Brain microvascular endothelial cell (primary cell): ENCODE results near the gene SYNE3.

Experiments
- DNase-seq: peaks from one replicate; pipeline ENCODE4 v3.0.0-alpha.2; 2020
- H3K27ac ChIP-seq: fragments of 250-450 bp; sonication (Bioruptor Pico); 2 replicates; pipeline ENCODE4 v1.5.1; 2020; ENCODE audit warnings: mild to moderate bottlenecking, moderate library complexity
- H3K27me3 ChIP-seq: fragments of 250-450 bp; sonication (Bioruptor Pico); replicated peaks from 2 replicates; pipeline ENCODE4 v1.5.1; 2020; ENCODE audit warnings: mild to moderate bottlenecking
- H3K36me3 ChIP-seq: fragments of 250-450 bp; sonication (Bioruptor Pico); replicated peaks from 2 replicates; pipeline ENCODE4 v1.5.1; 2020; ENCODE audit warnings: mild to moderate bottlenecking
- H3K4me3 ChIP-seq: 2 replicates; pipeline ENCODE4 v1.5.1; 2011; ENCODE audit warnings: low read depth, mild to moderate bottlenecking, control low read depth, low read length, moderate library complexity
- in situ Hi-C: cut with HindIII; loops from 2 replicates; pipeline ENCODE4 v1.10.0; 2017; ENCODE audit warnings: low sequenced_read_pairs, low pct_ligation_motif_present
- TF ChIP-seq, protein P1 (sequence below): IDR thresholded peaks from 2 replicates; pipeline ENCODE4 v1.5.1; 2011; ENCODE audit warnings: low read depth, mild to moderate bottlenecking, moderate library complexity, low read length, control low read depth, inconsistent platforms; ENCODE audit errors: missing control alignments

Gene SYNE3

DNA sequence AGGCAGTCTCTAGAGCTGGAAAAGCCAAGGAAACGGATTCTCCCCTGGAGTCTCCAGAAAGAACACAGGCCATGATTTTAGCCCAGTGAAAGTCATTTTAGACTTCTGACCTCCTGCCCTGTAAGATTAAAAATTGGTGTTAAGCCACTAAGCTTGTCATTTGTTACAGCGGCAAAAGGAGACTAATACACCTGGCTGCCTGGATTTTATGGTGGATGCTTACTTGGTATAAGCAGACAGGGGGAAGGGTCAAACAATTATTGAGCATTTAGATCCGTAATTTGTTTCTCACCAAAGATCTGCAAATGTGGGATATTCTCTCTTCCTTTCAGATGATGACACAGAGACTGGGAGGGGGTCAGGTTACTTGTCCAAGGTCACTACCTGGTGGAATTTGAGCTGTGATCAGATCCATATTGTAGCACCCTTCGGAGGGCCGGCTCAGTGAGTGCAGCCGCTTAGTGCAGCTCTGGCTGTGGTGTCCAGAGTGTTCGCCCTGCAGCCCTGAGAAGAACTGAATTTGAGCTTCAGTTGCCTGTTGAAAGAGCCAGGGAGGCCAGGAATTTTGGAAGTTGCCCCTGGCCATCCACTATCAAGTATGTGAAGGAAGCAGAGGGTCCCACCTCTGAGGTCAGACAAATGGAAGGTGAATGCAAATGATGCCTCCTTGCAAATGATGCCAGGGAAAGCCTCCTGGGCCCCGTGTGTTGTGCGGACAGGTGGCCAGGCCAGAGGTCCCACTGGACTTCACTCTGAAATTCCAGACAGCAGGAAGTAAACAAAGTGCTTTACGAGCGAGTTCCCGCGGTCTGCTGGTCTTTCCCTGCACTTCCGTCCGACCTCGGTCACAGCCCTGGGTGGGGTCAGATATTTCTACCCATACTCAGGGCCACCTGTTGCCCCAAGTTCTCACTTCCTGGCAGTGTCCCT, 33.5 kb upstream of the SYNE3 start:
- in situ Hi-C loops, result loop anchor here (25.0 kb wide), 1 partner anchor 437 kb away; no protein-coding TSS in a partner anchor
- Histone ChIP-seq H3K4me3 (no peak overlapping the region), H3K27ac (no peak overlapping the region), H3K27me3 (no peaks in the 10 kb centered on the region), H3K36me3 (no peaks in the 10 kb centered on the region)
- TF ChIP-seq, protein P1, sequence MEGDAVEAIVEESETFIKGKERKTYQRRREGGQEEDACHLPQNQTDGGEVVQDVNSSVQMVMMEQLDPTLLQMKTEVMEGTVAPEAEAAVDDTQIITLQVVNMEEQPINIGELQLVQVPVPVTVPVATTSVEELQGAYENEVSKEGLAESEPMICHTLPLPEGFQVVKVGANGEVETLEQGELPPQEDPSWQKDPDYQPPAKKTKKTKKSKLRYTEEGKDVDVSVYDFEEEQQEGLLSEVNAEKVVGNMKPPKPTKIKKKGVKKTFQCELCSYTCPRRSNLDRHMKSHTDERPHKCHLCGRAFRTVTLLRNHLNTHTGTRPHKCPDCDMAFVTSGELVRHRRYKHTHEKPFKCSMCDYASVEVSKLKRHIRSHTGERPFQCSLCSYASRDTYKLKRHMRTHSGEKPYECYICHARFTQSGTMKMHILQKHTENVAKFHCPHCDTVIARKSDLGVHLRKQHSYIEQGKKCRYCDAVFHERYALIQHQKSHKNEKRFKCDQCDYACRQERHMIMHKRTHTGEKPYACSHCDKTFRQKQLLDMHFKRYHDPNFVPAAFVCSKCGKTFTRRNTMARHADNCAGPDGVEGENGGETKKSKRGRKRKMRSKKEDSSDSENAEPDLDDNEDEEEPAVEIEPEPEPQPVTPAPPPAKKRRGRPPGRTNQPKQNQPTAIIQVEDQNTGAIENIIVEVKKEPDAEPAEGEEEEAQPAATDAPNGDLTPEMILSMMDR, result no peak
- DNase-seq, result no peak

DNA sequence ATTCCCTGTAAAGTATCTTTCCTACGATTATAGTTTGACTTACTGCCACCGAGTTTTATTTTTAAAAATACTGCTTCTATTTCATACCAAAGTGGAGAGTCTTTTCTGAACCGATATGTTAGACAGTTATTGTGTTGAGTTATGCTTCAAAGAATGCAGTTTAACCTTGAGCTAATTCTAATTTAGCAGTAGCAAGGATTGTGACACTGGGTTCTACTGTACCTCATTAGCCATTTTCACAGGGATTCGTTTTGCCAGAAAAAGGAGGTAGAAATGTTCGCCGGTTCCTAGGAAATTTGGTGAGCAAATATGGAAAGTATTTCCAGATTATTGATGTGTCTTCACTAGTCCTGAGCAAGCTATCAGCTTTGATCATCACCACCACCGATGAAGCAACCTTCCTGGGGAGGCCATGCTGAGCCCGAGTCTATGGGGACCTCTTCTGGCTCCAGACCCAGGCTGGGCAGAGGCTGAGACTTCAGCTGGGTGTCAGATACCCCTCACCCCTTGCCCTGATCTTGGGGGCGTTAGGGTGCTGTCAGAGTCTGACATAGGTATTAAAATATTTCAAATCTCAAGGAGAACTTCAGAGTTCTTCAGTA, 32.0 kb upstream of the SYNE3 start:
- in situ Hi-C loops, result no loop called here
- Histone ChIP-seq H3K27me3 (no peaks in the 10 kb centered on the region), H3K27ac (peak overlapping the region; percentile 19), H3K4me3 (no peak overlapping the region), H3K36me3 (no peaks in the 10 kb centered on the region)
- TF ChIP-seq, protein P1, result no peak
- DNase-seq, result no peak

DNA sequence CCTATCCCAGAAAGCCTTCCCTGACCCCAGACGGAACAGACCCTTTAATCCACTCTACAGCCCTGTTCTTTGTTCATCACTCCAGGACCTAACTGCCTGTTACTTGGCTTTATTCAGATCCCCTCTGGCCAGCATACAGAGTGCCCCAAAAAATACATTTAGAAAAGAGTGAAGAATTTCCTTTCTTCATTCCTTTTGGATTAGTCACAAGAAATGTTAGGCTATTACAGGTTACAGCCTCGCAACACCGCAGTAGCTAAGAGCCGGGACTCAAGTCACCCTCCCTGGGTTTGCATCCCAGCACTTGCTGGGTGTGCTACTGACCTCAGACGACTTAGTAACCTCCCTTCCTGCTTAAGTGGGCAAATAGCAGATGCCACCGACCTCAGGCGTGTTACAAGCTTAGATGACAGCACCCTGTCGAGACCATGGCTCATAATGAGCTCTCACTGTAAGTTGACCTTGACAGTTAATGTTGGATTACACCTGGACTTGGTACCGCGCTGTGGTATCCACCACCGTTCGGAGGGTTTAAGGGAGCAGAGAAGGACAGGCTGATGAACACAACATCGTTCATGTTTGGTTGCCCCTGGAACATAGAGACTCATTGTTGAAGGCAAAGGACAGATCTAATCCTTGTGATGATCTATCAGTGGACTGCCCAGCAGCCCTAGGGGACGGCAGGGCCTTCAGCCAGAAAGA, 31.3 kb upstream of the SYNE3 start:
- Histone ChIP-seq H3K36me3 (no peaks in the 10 kb centered on the region), H3K27ac (peak overlapping the region; percentile 27), H3K4me3 (no peak overlapping the region), H3K27me3 (no peaks in the 10 kb centered on the region)
- peak; percentile 45 for DNase-seq
- in situ Hi-C loops, result no loop called here
- TF ChIP-seq, protein P1, result no peak

DNA sequence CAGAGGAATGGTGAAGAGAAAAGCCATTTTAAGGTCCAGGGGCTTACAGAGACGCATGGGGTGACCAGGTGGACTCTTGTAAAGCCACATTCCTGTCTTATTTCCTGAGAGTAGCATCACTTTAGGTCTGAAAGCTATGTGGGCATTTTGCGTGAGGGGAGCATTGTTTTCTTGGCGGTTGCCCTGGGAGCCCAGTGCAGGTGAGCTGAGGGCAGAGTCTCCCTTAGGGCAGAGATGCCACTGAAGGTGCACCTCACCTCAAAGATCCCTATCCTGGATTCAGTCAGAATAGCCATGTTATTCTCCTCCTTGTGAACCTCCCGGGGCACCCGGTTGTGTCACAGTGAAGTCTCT, 30.8 kb upstream of the SYNE3 start:
- Histone ChIP-seq H3K27ac (peak overlapping the region; percentile 27), H3K36me3 (no peaks in the 10 kb centered on the region), H3K4me3 (no peak overlapping the region), H3K27me3 (no peaks in the 10 kb centered on the region)
- TF ChIP-seq, protein P1, result no peak
- in situ Hi-C loops, result no loop called here
- DNase-seq, result no peak

DNA sequence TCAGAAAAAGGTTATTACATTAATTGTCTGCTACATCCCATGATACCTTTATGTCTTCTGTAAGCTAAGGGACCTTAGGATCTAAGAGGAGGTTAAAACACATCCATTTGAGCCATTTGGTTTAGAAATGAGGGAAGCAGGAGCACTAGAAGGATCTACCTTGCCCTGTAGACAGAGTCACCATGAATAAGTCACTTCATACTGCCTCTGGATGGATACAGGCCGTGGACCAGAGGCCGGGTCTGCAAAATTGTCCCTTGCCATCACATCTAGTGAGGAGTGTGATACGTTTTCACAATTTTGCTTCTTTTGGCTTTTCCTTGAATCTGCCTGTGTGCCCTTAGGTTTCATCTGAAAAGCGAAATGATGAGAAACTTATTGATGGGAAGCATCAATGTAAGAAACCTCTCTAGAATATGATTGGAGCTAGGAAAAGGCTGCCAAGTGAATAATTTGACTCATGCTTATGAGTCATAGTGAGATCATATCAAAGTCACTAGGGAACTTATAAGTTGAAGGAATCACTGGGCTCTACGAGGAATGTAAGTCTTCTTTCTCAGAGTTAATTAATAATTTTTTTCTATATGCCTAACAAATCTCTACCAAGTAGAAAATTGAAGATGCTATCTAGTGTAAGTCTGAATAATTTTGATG, 29.2 kb upstream of the SYNE3 start:
- no peaks in the 10 kb centered on the region for H3K27me3 ChIP-seq
- in situ Hi-C loops, result no loop called here
- H3K4me3 ChIP-seq, result no peak overlapping the region
- H3K27ac ChIP-seq, result peak overlapping the region; percentile 87
- peak; percentile 80 for DNase-seq
- no peaks in the 10 kb centered on the region for H3K36me3 ChIP-seq
- TF ChIP-seq, protein P1, result no peak
